HG02759 (cell line): Measurements from ENCODE around the gene TMEM129.

Experiments used
- ATAC-seq: cut with Tn5 transposase; IDR thresholded peaks from one replicate; pipeline ENCODE4 v1.9.1; 2021; ENCODE audit warnings: mild to moderate bottlenecking, moderate library complexity; ENCODE audit not compliant: unreplicated experiment

TMEM129 gene

GRCh38 chr4:1758306-1759121, 37.4 kb upstream of the TMEM129 start:
- no peak for ATAC-seq

- no peak for ATAC-seq
These were observed 36.7 kb upstream of the TMEM129 start for GRCh38 chr4:1757836-1758235.

- ATAC-seq = no peak
These were observed 36.0 kb upstream of the TMEM129 start for GRCh38 chr4:1756893-1757779.

GRCh38 chr4:1756079-1756478, 35.0 kb upstream of the TMEM129 start:
- ATAC-seq = no peak

GRCh38 chr4:1755297-1755696, 34.2 kb upstream of the TMEM129 start:
- no peak for ATAC-seq

- ATAC-seq = no peak
These were observed 33.2 kb upstream of the TMEM129 start for GRCh38 chr4:1754336-1754735.

GRCh38 chr4:1753697-1754311, 32.7 kb upstream of the TMEM129 start:
- ATAC-seq = no peak

GRCh38 chr4:1753294-1753696, 32.2 kb upstream of the TMEM129 start:
- ATAC-seq = no peak

GRCh38 chr4:1752284-1753041, 31.3 kb upstream of the TMEM129 start:
- ATAC-seq = no peak

- ATAC-seq = no peak
These were observed 30.8 kb upstream of the TMEM129 start for GRCh38 chr4:1751919-1752283.

- no peak for ATAC-seq
These were observed 30.2 kb upstream of the TMEM129 start for GRCh38 chr4:1751155-1751918.

- no peak for ATAC-seq
These were observed 29.4 kb upstream of the TMEM129 start for GRCh38 chr4:1750381-1751154.

- ATAC-seq = no peak
These were observed 28.7 kb upstream of the TMEM129 start for GRCh38 chr4:1749826-1750225.

GRCh38 chr4:1749370-1749769, 28.2 kb upstream of the TMEM129 start:
- ATAC-seq = no peak

- ATAC-seq = peak; percentile 39
These were observed 27.4 kb upstream of the TMEM129 start for GRCh38 chr4:1748465-1748995.

GRCh38 chr4:1747603-1747967, 26.5 kb upstream of the TMEM129 start:
- no peak for ATAC-seq

- ATAC-seq = no peak
These were observed 25.9 kb upstream of the TMEM129 start for GRCh38 chr4:1746919-1747602.

- ATAC-seq = peak; percentile 57
These were observed 25.2 kb upstream of the TMEM129 start for GRCh38 chr4:1746265-1746691.

GRCh38 chr4:1745697-1746096, 24.6 kb upstream of the TMEM129 start:
- ATAC-seq = no peak
